GM18870 (cell line): ENCODE data around the gene TFCP2.

Experiments used
- ATAC-seq: cut with Tn5 transposase; IDR thresholded peaks from one replicate; pipeline ENCODE4 v1.9.1; 2021; ENCODE audit warnings: moderate library complexity; ENCODE audit not compliant: unreplicated experiment

TFCP2 gene

DNA sequence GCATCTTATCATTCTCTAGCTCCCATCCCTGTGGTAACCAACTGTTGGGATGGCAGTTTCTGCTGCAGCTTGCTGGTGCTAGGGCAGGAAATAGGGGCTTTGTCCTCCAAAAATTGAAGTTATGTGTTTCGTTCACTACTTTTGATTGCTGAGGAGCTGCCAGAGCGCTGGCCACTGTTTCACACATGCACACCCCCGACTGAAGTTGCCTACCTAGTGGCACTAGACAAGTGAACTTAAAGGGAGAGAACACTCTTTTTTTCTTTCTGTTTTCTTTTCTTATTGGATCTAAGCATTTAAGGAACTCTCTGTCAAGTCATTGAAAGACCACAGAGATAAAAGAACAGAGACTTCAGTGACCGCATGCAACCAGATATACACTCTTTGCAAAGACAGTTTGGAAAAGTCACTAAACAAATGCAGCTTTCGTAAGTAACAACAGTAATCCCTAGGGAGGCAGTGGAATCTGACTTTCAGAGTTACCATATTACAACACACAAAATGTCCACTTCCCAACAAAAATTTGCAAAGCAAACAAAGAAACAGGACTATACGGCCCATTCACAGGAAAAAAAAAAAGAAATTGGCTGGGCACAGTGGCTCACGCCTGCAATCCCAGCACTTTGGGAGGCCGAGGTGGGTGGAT, 12.0 kb downstream of the TFCP2 start:
- ATAC-seq = no peak

DNA sequence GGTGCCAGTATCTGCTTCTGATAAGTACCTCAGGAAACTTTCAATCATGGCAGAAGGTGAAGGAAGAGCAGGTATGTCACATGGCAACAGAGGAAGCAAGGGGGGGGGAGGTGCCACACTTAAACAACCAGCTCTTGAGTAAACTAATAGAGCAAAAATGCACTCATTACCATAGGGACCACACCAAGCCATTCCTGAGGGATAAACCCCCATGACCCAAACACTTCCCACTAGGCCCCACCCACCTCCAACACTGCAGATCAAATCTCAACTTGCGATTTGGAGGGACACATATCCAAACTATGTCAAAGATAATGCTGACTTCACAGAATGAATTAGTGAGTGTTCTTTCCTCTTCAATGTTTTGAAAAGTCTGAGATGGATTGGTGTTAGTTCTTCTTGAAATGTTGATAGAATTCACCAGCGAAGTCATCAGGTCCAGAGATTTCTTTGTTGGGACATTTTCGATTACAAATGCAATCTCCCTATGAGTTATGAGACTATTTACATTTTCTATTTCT, 16.6 kb downstream of the TFCP2 start:
- ATAC-seq = no peak

DNA sequence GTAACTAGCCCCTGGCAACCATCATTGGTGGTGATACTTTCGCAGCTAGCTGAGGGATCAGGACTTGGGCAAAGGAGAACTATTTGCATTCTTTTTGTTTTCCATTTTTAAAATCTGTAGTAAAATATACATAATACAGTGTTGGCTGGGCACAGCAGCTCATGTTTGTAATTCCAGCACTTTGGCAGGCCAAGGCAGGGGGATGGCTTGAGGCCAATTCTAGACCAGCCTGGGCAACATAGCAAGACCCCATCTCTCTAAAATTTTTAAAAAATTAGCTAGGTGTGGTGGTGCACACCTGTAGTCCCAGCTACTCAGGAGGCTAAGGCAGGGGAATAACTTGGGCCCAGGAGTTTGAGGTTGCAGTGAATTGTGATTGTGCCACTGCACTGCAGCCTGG, 20.0 kb downstream of the TFCP2 start:
- ATAC-seq = no peak

DNA sequence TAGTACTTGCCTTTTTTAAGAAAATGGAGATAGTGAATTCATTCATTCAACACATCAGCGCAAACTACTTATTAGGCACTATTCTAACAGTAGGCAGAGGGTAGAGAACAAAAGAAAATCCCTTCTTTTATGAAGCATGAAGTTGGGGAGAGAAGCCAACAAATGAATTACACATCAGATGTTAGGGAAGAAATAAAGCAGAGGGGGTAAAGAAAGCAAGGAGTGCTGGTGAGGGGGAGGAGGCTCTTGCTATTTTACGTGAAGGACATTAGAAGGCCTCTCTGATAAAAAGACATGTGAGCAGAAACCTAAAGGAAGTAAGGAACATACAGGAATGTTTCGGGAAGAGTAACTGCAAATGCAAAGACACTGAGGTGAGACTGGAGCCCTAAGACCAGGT, 22.2 kb downstream of the TFCP2 start:
- ATAC-seq = no peak

DNA sequence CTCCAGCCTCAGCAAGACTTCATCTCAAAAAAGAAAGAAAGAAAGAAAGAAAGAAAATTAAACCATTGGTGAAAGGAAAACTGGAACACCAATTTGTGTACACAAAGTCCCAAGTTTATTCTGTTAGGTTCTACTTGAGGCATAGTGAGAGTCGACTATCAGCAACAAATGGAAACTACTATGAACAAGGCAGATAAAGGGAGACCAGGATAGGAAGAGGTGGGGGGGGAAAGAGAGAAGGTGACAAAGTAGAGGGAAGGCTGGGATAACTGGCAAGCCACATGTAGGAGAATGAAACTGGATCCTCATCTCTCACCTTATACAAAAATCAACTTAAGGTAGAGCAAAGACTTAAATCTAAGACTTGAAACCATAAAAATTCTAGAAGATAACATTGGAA, 25.6 kb downstream of the TFCP2 start:
- no peak for ATAC-seq

DNA sequence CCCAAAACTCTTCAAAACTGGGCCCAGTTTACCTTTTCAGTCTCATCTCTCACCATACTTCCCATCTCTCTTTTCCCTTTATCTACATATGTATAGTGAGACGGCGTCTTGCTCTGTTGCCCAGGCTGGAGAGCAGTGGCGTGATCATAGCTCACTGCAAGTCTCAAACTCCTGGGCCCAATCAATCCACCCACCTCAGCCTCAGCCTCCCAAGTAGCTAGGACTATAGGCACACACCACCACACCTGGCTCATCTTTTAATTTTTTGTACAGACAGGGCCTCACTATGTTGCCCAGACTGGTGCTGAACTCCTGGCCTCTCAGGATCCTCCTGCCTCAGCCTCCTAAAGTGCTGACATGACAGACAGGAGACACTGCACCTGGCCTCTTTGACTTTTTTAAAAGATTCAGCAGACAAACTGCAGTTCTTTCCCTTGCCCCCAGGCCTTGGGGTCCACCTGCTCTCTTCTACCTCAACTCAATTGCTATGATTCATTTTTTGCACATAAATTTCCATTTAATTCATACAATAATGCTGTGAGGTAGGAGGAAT, 33.6 kb downstream of the TFCP2 start:
- ATAC-seq = no peak

DNA sequence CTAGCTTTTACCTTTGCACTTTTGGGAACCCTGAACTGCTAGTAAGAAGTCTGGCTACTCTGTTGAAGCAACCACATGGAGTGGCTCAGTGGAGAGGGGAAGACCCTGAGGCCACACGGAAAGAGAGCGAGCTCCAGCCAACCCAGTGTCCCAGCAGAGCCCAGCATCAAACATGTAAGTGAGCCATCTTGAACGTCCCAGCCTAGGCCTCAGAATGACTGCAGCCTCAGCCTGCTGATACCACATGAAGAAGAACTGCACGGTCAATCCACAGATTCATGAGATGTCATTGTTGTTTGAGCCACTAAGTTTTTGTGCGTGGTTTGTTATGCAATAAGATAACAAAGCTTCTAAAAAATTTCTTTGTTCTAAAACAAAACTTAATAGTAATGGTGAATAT, 40.2 kb downstream of the TFCP2 start:
- ATAC-seq = no peak

DNA sequence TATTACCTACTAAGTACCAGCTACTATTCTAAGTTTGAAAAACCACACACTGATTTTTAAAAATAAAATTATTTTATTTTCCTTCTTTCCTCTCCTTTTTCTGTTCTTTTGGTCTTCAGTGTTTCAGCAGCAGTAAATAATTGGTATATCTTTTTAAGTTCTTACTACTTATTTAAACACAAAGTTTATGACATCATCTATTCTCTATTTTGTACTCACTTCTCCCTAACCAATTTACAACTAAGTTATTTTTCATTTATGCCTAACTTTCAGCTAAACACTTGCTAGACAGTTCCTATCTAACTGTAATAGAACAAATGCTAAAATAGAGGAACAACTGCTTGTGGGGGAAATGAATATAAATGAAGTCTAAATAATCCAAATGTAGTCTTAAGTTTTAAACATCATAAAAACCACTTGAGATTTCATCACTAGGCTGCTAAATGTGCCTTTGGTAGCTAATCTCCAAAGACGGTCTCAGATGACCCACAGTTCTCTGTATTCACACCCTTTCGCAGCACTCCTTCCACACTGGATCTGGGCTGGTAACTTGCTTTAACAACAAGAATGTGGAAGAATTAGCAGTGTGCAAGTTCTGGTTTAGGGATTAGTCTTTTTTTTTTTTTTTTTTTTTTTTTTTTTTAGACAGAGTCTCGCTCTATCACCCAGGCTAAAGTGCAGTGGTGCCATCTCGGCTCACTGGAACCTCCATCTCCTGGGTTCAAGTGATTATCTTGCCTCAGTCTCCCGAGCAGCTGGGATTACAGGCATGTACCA, 41.0 kb downstream of the TFCP2 start:
- no peak for ATAC-seq

DNA sequence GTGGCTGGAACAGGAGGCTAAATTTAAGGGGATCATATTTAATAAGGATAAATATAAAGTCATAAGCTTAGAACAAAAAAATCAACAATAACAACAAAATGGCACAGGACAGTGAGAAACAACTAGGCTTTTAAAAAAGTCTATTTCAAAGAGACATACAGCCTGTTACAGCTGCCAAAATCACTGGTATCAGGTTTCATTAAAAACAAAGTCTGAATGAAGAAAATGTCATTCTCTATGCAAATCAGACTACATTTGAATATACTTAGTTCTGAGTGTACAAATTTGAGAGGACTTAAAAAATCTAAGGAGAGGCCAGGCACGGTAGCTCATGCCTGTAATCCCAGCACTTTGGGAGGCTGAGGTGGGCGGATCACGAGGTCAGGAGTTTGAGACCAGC, 44.0 kb downstream of the TFCP2 start:
- no peak for ATAC-seq

DNA sequence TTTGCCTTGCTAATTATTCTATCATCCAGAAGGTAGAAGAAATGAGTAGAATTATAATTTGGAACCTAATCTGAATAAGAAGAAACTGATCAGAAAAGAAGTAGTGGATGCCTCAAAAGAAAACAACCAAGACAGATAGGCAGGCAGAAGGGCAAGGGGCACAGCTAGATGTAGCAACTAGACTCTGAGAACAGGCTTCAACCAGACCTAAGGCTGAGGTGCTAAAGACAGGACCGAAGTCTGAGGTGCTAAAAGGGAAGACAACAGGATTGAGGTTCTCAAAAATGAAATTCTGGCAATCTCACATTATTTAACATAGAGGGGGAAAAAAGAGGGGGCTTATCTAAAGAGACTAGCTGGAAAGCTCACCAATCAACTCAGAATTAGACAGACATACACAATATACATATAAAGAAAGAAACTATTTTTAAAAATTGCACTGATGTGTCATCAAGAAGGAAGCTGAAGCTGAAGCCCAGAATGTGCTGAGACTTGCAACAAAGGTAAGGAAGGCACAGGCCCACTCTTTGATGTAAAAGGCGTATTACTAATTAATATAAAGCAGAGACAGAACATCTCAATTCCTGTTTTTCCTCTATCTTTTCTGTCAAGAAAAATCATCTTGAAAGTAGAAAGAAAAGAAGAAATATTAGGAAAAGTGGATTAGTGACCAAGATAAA, 45.7 kb downstream of the TFCP2 start:
- no peak for ATAC-seq

DNA sequence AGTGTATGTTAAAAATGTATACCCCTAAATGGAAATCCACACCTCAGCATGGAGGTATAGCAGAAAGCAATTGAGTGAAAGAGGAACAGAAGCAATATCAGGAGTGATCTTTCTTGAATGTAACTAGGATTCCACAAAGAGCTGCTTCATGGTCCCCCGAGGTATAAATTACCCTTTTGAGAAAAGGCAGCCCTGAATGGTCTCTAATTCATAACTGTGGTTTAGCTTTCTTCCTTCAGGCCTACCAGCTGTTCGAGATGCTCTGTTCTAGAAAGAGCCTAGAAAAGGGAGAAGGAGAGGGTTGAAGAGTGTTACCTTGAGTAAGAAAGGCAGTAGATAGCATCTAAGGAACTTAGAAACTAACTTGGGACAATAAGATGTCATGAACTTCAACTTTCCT, 46.6 kb downstream of the TFCP2 start:
- no peak for ATAC-seq

DNA sequence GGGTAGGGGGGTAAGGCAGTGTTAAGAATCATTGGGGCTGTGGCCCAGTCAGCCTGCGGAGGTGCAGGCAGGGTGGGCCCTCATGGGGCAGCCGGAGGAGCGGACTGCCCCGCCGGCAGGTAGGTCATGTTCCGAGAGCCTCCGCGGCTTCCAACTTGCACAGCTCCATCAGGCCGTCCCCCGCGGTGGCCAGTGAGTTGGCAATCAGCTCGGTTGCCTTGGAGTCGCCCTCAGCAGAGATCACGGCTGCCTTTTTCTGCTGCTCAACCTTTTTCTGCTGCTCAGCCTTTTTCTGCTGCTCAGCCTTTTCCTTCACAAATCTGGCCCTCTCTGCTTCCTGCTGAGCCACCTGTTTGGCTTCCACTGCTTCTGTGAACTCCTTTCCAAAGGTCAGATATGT, 48.4 kb downstream of the TFCP2 start:
- ATAC-seq = no peak

DNA sequence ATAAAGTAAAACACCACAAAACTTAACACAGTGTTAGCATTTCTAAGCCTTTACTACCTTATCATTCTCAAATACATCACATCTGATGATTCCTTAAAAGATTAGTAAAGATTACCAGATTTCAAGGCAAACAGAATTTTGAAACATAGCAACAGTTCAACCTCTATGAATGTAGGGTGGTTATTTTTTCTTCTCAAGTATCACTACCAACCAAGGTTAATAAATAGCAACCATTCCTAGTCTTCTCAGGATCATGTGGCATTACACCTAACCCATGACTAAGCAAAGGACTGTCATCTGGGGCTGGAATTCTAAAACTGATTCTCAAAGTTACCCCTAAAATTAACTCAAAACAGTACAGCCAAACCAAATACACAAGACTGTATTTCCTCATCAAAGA, 50.1 kb downstream of the TFCP2 start:
- no peak for ATAC-seq

DNA sequence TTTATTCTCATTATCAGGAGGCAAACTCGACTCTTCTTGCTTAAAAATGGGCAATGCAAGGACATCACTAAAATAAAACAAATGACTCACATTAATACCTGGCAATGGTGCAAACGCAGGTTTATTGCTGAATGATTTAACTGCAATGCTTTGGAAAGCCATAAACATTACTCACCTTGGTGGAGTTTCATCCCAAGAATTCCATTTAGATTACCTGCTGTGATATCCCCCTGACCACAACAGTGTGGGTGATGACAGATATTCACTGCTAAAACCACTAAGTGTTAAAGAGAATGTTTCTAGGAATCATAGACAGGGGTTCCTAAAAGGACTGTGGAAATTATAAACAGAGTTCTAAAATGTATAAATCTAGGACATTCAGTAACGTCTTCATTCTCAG, 54.2 kb downstream of the TFCP2 start:
- no peak for ATAC-seq

DNA sequence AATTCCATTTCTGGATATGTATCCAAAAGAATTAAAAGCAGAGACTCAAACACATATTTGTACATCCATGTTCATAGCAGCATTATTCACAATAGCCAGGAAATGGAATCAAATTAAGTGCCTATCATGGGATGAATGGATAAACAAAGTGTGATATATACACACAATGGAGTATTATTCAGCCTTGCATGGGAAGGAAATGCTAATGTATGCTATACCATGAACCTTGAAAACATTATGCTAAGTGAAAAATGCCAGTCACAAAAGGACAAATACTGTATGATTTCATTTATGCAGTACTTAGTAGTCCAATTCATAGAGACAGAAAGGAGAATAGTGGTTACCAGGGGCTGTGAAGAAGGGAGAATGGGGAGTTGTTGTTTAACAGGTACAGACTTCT, 57.4 kb downstream of the TFCP2 start:
- ATAC-seq = no peak

DNA sequence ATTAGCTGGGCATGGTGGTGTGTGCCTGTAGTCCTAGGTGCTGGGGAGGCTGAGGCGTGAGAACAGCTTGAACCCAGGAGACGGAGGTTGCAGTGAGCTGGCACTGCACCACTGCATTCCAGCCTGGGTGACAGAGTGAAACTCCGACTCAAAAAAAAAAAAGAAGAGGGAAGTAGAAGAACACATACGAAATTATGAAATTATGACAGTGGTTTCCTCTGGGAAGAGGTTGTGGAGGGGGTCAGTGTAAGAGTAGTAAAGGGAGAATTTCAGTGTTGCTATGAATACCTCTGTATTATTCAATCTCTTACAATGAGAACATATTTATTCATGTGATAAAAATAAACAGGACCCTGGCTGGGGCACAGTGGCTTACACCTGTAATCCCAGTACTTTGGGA, 64.8 kb downstream of the TFCP2 start:
- ATAC-seq = no peak

DNA sequence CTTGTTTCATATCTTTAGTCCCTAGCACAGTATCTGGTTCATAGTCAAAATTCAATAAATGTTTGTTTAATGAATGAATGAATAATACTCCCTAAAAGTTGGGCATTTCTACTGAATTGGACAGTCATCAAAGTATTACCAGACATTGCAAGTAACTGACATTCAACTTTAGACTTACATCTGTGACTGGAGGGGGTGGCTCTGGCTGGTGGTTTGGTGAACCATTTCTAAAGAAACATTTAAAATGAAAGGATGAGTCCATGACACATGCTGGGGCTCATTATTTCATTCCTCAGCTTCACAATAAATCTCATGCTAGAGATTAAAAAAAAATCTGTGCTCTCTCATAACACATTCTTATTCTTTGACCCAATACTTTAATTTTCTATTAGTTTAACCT, 69.0 kb downstream of the TFCP2 start:
- no peak for ATAC-seq

DNA sequence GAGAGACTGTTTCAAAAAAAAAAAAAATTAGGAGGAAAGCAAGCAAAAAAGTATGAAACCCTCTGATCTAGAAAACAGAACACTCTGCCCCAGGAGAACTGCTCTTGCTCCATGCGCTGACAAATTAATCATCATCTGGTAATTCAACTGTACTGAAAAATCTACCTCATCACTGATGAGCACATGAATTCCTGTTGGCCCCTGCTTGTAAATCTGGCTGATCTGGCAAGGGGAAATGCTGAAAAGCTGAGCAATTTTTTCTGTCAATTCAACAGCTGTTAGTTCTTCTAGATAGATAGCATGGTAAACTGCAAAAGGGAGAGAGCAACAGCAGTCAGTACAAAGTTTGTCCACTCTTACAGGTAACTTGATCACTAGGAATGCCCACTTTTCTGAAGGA, 74.3 kb downstream of the TFCP2 start:
- ATAC-seq = no peak

DNA sequence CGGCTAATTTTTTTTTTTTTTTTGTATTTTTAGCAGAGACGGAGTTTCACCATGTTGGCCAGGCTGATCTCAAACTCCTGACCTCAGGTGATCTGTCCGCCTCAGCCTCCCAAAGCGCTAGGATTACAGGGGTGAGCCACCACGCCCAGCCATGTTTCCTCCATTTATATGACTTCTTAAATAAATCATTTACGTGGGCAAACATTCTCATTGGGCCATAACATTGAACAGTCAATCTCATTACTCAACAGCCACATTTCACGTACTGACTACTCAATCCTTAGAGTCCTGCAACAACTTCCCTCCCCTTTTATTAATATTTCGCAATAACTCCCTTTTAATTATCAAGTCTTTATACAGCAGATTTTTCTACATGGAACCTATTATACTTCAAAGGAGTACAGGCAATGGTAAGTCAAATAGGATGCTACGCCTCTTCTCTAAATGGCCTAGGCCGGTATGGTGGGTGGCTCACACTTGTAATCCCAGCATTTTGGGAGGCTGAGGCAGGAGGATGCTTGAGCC, 82.2 kb downstream of the TFCP2 start:
- ATAC-seq = no peak

DNA sequence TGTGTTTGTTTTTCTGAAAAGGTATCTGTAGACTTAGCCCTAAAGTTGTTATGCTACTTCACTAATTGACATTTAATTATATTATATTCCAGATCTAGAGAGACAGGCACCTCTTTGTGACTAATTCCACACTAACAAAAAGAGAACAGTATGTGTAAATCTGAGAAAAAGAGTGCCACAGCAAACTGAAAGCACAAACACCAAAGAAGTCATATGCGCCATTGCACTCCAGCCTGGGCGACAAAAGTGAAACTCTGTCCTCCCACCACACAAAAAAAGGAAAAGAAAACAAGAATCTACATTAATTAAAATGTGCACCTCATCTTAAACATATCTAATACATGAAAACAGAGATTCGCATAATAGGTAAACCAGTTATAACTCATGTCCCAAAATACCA, 85.1 kb downstream of the TFCP2 start:
- ATAC-seq = no peak

DNA sequence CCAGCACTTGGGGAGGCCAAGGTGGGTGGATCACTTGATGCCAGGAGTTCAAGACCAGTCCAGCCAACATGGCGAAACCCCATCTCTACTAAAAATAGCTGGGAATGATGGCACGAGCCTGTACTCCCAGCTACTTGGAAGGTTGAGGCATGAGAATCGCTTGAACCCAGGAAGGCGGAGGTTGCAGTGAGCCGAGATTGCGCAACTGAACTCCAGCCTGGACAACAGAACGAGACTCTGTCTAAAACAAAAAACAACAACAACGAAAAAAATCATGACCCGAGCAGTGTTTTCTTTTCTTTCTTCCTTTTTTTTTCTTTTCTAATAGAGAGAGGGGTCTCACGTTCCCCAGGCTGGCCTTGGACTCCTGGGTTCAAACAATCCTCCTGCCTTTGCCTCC, 86.0 kb downstream of the TFCP2 start:
- ATAC-seq = no peak

DNA sequence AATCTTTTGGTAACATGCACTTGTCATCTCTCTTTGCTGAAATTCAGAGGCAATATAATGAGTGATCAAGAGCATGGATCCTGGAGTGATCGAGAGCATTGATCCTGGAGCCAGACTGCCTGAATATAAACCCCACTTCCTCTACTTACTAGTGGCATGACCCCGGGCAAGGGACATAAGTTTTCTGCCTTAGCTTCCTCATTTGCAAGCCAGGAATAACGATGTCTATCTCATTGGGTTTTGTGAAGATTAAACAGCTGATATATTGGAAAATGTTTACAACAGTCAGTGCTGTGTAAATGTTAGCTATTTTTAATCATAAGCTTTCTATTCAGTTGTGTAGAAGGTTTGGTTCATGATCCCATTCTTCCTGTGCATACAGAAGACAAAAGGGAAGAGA, 87.2 kb downstream of the TFCP2 start:
- no peak for ATAC-seq
